ENCODE measurements around the gene PTH1R. TPM values are rescaled to one million over a fixed set of nuclear protein-coding genes. Genes with fewer than 3 reads are reported as not detected.

Gene PTH1R
- total RNA-seq, 4 donors from 2014 or later = 7.8 to 18.5 (median 14.5) TPM

GRCh38 chr3:46874430-46874829 is 3.1 kb upstream of the PTH1R start:
- H3K27me3 ChIP-seq = no peaks in the 10 kb centered on the region
- no peak overlapping the region for H3K4me3 ChIP-seq
- H3K4me1 ChIP-seq = peaks cover 0 to 45% (median 13%) of the 10 kb centered on the region in 3 donors
- no peaks in the 10 kb centered on the region for H3K36me3 ChIP-seq
- H3K27ac ChIP-seq = peak overlapping the region in 3 of 4 donors; percentile 60 to 67 (median 66)
- no peak for ATAC-seq
- TF ChIP-seq POLR2AphosphoS5 (IDR thresholded peaks at IDR 0.05) (no peak), CTCF (IDR thresholded peaks at IDR 0.05) (no peak), POLR2A (IDR thresholded peaks at IDR 0.05) (no peak), EP300 (IDR thresholded peaks at IDR 0.05) (no peak)
- WGBS, 2 donors (ENCODE audit: low coverage in 1 of 2) = no CpG with 5 or more reads among the region's 18 CpGs
- H3K9me3 ChIP-seq = no peaks in the 10 kb centered on the region

- Histone ChIP-seq H3K36me3 (no peaks in the 10 kb centered on the region), H3K9me3 (no peaks in the 10 kb centered on the region), H3K4me1 (peaks cover 0 to 48% (median 13%) of the 10 kb centered on the region in 3 donors), H3K27ac (no peak overlapping the region), H3K27me3 (no peaks in the 10 kb centered on the region), H3K4me3 (no peak overlapping the region)
- no CpG with 5 or more reads among the region's 9 CpGs for WGBS, 2 donors (ENCODE audit: low coverage in 1 of 2)
- ATAC-seq = no peak
- no peak for TF ChIP-seq CTCF (IDR thresholded peaks at IDR 0.05)
- no peak for TF ChIP-seq POLR2A (IDR thresholded peaks at IDR 0.05)
- TF ChIP-seq POLR2AphosphoS5 (IDR thresholded peaks at IDR 0.05) = no peak
- no peak for TF ChIP-seq EP300 (IDR thresholded peaks at IDR 0.05)
Observed at GRCh38 chr3:46875560-46875959, 2.0 kb upstream of the PTH1R start.

GRCh38 chr3:46876313-46877300 is 914 bp upstream of the PTH1R start:
- no peaks in the 10 kb centered on the region for H3K36me3 ChIP-seq
- WGBS, 2 donors (ENCODE audit: low coverage in 1 of 2) = 100% methylated on average over 1 of the region's 10 CpGs; no CpG with 5 or more reads in 1 of the 2 donors
- H3K4me1 ChIP-seq = peaks cover 0 to 59% (median 17%) of the 10 kb centered on the region in 3 donors

GRCh38 chr3:46878781-46879436 is 1.4 kb downstream of the PTH1R start:
- H3K9me3 ChIP-seq = no peaks in the 10 kb centered on the region
- peak overlapping the region in 3 of 4 donors; percentile 14 to 35 (median 29) for H3K27ac ChIP-seq
- TF ChIP-seq POLR2A (IDR thresholded peaks at IDR 0.05) (no peak), EP300 (IDR thresholded peaks at IDR 0.05) (no peak), CTCF (IDR thresholded peaks at IDR 0.05) (no peak), POLR2AphosphoS5 (IDR thresholded peaks at IDR 0.05) (no peak)
- ATAC-seq = no peak
- H3K27me3 ChIP-seq = peaks cover 27% of the 10 kb centered on the region
- no CpG with 5 or more reads among the region's 2 CpGs for WGBS, 2 donors (ENCODE audit: low coverage in 1 of 2)
- H3K4me1 ChIP-seq = peaks cover 0 to 62% (median 18%) of the 10 kb centered on the region in 3 donors
- no peak overlapping the region for H3K4me3 ChIP-seq
- H3K36me3 ChIP-seq = no peaks in the 10 kb centered on the region

More at GRCh38 chr3:46876313-46877300, 914 bp upstream of the PTH1R start:
- no peaks in the 10 kb centered on the region for H3K9me3 ChIP-seq
- no peak for ATAC-seq
- no peak for TF ChIP-seq EP300 (IDR thresholded peaks at IDR 0.05)
- TF ChIP-seq CTCF (IDR thresholded peaks at IDR 0.05) = no peak
- no peak for TF ChIP-seq POLR2A (IDR thresholded peaks at IDR 0.05)
- H3K27me3 ChIP-seq = peaks cover 8% of the 10 kb centered on the region
- H3K27ac ChIP-seq = no peak overlapping the region
- no peak overlapping the region for H3K4me3 ChIP-seq

Data from gastroesophageal sphincter (tissue), 4 donors.